GM21515 (cell line): ENCODE data around the gene ASCL1.

Experiments used
- ATAC-seq: cut with Tn5 transposase; IDR thresholded peaks from one replicate; pipeline ENCODE4 v1.9.1; 2021; ENCODE audit not compliant: unreplicated experiment

Gene ASCL1

GRCh38 chr12:102950950-102951619, 6.4 kb upstream of the ASCL1 start:
- no peak for ATAC-seq

- no peak for ATAC-seq
These were observed 5.6 kb upstream of the ASCL1 start for GRCh38 chr12:102951841-102952240.

GRCh38 chr12:102953221-102953620, 4.3 kb upstream of the ASCL1 start:
- ATAC-seq = no peak

GRCh38 chr12:102954134-102954533, 3.3 kb upstream of the ASCL1 start:
- no peak for ATAC-seq

GRCh38 chr12:102955926-102956737, 1.3 kb upstream of the ASCL1 start:
- ATAC-seq = no peak

GRCh38 chr12:102956738-102957327, 641 bp upstream of the ASCL1 start:
- no peak for ATAC-seq

GRCh38 chr12:102958073-102958829, 777 bp downstream of the ASCL1 start:
- ATAC-seq = peak; percentile 63

GRCh38 chr12:102958830-102959176, 1.3 kb downstream of the ASCL1 start:
- ATAC-seq = no peak

- no peak for ATAC-seq
These were observed 1.9 kb downstream of the ASCL1 start for GRCh38 chr12:102959391-102959790.

GRCh38 chr12:102960766-102961465, 3.4 kb downstream of the ASCL1 start:
- no peak for ATAC-seq

GRCh38 chr12:102961466-102961855, 4.0 kb downstream of the ASCL1 start:
- no peak for ATAC-seq

- no peak for ATAC-seq
These were observed 5.1 kb downstream of the ASCL1 start for GRCh38 chr12:102962532-102962931.

GRCh38 chr12:102962986-102963385, 5.5 kb downstream of the ASCL1 start:
- ATAC-seq = no peak

GRCh38 chr12:102963796-102964195, 6.3 kb downstream of the ASCL1 start:
- no peak for ATAC-seq

GRCh38 chr12:102964872-102965271, 7.4 kb downstream of the ASCL1 start:
- ATAC-seq = no peak

GRCh38 chr12:102965281-102966155, 8.0 kb downstream of the ASCL1 start:
- no peak for ATAC-seq

GRCh38 chr12:102966200-102966863, 8.9 kb downstream of the ASCL1 start:
- no peak for ATAC-seq

- ATAC-seq = no peak
These were observed 13.3 kb downstream of the ASCL1 start for GRCh38 chr12:102970780-102971179.

GRCh38 chr12:102971227-102971626, 13.8 kb downstream of the ASCL1 start:
- ATAC-seq = no peak
